Loucy (cell line): ENCODE measurements around the gene ZFAND3.

ENCODE experiments used
- H2AFZ ChIP-seq: fragments of 200-600 bp; sonication (generic); 2 replicates; pipeline ENCODE4 v1.6.0; 2016; ENCODE audit warnings: antibody characterized with exemption, mild to moderate bottlenecking, low read length, moderate library complexity
- H3F3A ChIP-seq: fragments of 200-600 bp; 2 replicates; pipeline ENCODE4 v1.6.0; 2016; ENCODE audit warnings: antibody characterized with exemption, low read depth, mild to moderate bottlenecking
- H3K27me3 ChIP-seq: fragments of 200-600 bp; sonication (generic); 2 replicates; pipeline ENCODE4 v1.6.1; 2014; ENCODE audit warnings: low read length, mild to moderate bottlenecking; ENCODE audit not compliant: insufficient read depth, poor library complexity, severe bottlenecking
- H3K36me3 ChIP-seq: fragments of 200-600 bp; sonication (generic); 2 replicates; pipeline ENCODE4 v1.6.1; 2016; ENCODE audit warnings: low read length; ENCODE audit not compliant: insufficient read depth
- H3K4me1 ChIP-seq: fragments of 200-600 bp; sonication (generic); 2 replicates; pipeline ENCODE4 v1.5.1; 2014; ENCODE audit warnings: low read length, mild to moderate bottlenecking; ENCODE audit not compliant: insufficient read depth, poor library complexity, severe bottlenecking
- H3K4me2 ChIP-seq: fragments of 200-600 bp; sonication (generic); 2 replicates; pipeline ENCODE4 v1.6.0; 2014; ENCODE audit warnings: antibody characterized with exemption, low read length, low read depth, mild to moderate bottlenecking; ENCODE audit not compliant: poor library complexity, severe bottlenecking
- H3K4me3 ChIP-seq: fragments of 200-600 bp; sonication (generic); 2 replicates; pipeline ENCODE4 v1.5.1; 2014; ENCODE audit warnings: low read length, mild to moderate bottlenecking, mixed read lengths; ENCODE audit not compliant: poor library complexity, severe bottlenecking
- H3K79me2 ChIP-seq: fragments of 200-600 bp; sonication (generic); 2 replicates; pipeline ENCODE4 v1.6.1; 2014; ENCODE audit warnings: low read length; ENCODE audit not compliant: insufficient read depth
- H3K9ac ChIP-seq: fragments of 200-600 bp; sonication (generic); 2 replicates; pipeline ENCODE4 v1.6.0; 2014; ENCODE audit warnings: mild to moderate bottlenecking, low read depth, low read length, moderate library complexity; ENCODE audit not compliant: poor library complexity, severe bottlenecking
- H3K9me2 ChIP-seq: fragments of 200-600 bp; sonication (generic); replicated peaks from 2 replicates; pipeline ENCODE4 v1.6.1; 2016; ENCODE audit warnings: low read depth, low read length, mixed read lengths
- H3K9me3 ChIP-seq: fragments of 200-600 bp; sonication (generic); 2 replicates; pipeline ENCODE4 v1.6.1; 2014; ENCODE audit warnings: mild to moderate bottlenecking, antibody characterized with exemption, low read length, low read depth; ENCODE audit not compliant: insufficient read depth
- H4K20me1 ChIP-seq: fragments of 200-600 bp; sonication (generic); 2 replicates; pipeline ENCODE4 v1.6.0; 2014; ENCODE audit warnings: antibody characterized with exemption, low read length, mild to moderate bottlenecking; ENCODE audit not compliant: insufficient read depth, poor library complexity, severe bottlenecking
- EZH2phosphoT487 ChIP-seq: fragments of 200-600 bp; IDR thresholded peaks from 2 replicates; pipeline ENCODE4 v1.6.1; 2018; ENCODE audit warnings: antibody characterized with exemption, mild to moderate bottlenecking, moderate library complexity, borderline replicate concordance
- TF ChIP-seq, protein P1 (sequence below): fragments of 200-600 bp; sonication (generic); conservative IDR thresholded peaks from 2 replicates; pipeline ENCODE4 v1.5.1; 2014; ENCODE audit warnings: mild to moderate bottlenecking, antibody characterized with exemption, low read length

Gene ZFAND3

DNA sequence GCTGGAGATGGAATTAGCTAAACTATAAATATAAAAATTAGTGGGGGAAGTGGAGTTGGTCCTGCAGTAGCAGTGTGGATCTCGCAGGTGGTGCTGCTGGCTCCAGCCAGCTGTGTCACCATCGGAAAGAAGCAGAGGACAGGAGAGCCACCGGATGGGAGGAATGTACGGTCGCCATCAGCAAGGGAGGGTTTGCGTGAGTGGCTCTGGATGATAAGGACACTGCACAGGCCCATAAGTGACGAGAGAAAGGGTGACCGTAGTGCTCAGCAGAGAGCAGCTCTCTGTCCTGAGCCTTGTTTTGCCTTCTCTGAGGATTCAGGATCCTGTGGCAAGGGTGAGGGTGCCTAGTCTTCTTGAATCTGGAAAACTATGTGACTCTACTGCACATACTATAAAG is 378.7 kb downstream of the ZFAND3 start:
- Histone ChIP-seq H3K27me3 (no peaks in the 10 kb centered on the region), H3F3A (no peaks in the 10 kb centered on the region), H3K9ac (no peak overlapping the region), H3K9me2 (no peaks in the 10 kb centered on the region), H4K20me1 (no peaks in the 10 kb centered on the region), H2AFZ (no peak overlapping the region), H3K9me3 (no peaks in the 10 kb centered on the region), H3K4me1 (no peaks in the 10 kb centered on the region), H3K79me2 (no peaks in the 10 kb centered on the region), H3K36me3 (no peaks in the 10 kb centered on the region), H3K4me3 (no peak overlapping the region), H3K4me2 (no peak overlapping the region)
- no peak for TF ChIP-seq EZH2phosphoT487
- TF ChIP-seq, protein P1, sequence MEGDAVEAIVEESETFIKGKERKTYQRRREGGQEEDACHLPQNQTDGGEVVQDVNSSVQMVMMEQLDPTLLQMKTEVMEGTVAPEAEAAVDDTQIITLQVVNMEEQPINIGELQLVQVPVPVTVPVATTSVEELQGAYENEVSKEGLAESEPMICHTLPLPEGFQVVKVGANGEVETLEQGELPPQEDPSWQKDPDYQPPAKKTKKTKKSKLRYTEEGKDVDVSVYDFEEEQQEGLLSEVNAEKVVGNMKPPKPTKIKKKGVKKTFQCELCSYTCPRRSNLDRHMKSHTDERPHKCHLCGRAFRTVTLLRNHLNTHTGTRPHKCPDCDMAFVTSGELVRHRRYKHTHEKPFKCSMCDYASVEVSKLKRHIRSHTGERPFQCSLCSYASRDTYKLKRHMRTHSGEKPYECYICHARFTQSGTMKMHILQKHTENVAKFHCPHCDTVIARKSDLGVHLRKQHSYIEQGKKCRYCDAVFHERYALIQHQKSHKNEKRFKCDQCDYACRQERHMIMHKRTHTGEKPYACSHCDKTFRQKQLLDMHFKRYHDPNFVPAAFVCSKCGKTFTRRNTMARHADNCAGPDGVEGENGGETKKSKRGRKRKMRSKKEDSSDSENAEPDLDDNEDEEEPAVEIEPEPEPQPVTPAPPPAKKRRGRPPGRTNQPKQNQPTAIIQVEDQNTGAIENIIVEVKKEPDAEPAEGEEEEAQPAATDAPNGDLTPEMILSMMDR: no peak
